Measurements from ENCODE around the gene IL18.
"Not testable (repeated sequence)": the region's sequence is repeated elsewhere in the genome, so short reads cannot be mapped to it uniquely, and the experiment has no call there.

The IL18 gene

DNA sequence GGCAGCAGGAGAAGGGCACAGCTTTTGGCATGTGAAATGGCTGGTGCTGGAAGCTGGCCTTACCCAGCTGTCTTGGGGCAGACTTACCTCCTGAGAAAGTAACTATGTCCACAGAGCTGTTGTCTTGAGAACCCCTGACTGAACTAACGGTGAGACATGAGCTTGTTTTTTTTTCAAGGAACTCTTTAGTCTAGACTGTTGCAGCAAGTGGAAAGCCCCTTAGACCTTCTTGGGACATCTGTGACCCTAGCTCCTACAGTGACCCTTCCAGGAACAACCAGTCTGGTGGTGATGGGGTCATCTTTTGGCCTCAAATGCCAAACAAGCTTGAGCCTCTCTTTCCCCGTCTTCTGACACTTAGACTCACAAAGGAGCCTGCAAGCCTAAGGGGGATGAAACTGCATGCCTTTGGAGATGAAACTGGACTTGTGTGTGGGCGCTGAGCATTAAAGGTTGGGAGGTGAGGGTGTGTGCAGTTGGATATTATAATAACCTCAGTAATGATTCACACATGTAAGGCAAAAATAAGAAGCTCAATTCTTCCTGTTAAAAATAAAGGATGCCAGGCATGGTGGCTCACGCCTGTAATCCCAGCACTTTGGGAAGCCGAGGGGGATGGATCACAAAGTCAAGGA lies 41.8 kb downstream of the IL18 start:
- no peak for DNase-seq (ENCODE audit: low read depth)

DNA sequence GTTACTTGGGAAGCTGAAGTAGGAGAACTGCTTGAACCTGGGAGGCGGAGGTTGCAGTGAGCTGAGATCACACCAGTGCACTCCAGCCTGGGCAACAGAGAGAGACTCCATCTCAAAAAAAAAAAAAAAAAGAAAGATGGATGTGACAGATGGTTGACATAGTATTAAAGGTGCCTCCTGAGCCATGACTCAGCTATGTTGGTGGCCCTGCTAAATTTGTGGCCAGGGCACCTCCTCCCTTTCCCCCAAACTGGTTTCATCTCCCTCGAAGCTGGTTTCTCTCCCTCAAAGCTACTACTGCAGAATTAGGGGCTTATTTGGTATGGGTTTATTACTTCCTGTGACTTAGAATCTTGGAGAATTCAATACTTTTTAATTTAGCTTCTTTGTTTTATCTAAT lies 45.7 kb downstream of the IL18 start:
- no peak for DNase-seq (ENCODE audit: low read depth)

DNA sequence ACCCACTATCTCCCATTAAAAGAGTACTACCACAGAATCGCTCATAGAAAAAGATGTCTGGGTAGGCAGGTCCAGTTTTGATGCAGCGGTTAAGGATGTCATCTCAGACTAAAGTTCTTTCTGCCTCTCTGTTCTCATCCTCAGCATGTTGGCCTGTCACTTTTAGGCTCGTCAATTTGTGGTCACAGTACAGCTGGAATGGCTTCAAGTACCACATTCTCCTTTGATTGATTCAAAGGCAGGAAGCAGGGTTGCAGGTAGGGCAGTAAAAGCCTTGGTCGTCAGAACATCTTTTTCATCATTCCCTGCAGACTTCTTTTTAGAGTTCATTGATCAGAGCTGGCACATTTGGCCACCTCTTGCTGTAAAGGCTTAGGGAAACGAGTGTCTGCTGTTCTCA lies 48.5 kb downstream of the IL18 start:
- DNase-seq (ENCODE audit: low read depth) = no peak

DNA sequence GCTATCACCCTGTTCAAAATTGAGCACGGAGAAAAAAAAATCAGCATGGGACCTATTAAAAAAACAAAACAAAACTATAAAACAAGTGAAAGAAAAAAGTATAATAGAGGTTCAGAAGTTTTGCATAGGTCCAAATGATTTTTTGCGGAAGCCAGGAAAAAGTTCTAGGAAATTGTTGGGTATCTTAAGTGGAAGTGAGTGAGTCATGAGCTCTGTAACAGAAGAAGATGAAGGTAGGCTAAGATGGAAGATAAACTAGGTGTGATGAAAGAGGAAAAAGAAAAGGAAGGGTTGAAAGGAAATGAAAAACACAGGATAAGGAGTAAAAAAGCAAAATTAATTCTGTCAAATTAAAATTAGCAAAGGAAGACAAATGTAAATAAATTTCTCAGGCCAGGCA lies 49.4 kb downstream of the IL18 start:
- no peak for DNase-seq (ENCODE audit: low read depth)

DNA sequence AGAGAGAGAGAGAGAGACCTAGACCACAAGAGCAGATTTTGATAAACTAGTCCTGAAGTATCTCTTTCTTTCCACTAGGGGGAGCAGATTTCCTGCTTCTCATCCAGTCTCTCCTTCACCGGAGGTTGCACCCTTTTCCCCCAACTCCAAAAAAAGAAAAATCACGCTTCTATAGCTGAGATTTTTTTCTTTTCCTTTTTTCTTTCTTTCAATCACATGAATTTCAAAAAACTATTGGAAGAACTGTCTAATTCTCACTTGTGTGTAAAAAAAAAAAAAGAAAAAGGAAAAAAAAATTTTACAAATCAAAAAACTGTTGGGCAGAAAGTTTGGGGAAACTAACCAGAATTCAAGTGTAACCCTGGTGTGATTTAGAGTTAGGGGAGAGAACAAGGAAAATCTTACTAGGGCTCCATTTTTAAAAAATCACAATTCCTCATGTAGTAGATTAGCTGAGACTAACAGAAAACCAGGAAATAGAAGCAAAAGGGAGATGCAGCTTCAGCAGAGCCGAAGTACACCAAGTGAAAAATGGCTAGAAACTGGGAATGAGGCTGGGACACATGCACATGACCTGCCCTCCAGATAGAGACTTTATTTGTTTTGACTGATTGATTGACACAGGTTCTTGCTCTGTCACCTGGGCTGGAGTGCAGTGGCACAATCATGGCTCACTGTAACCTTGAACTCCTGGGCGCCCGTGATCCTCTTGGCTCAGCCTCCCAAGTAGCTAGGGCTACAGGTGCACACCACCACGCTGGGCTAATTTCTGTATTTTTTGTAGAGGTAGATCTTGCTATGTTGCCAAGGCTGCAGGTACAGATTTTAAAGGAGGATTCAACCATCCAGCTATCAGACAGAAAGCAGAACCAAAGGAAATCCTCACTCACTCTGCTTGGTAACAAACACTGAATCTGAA lies 50.1 kb downstream of the IL18 start:
- DNase-seq (ENCODE audit: low read depth) = peak; percentile 75

DNA sequence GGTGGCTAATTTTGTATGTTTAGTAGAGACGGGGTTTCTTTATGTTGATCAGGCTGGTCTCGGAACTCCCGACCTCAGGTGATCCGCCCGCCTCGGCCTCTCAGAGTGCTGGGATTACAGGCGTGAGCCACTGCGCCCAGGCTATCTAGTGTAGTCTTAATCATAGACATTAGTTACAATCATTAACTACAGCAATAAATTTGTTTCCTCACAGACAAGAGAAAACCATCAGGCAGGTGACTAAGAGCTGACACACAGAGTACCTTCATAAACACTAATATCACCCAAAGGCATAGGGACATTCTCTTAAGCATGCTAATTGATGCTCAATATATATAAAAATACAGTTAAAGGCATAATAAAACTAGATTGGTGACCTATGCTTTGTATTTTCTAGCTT lies 57.8 kb downstream of the IL18 start:
- no peak for DNase-seq (ENCODE audit: low read depth)

DNA sequence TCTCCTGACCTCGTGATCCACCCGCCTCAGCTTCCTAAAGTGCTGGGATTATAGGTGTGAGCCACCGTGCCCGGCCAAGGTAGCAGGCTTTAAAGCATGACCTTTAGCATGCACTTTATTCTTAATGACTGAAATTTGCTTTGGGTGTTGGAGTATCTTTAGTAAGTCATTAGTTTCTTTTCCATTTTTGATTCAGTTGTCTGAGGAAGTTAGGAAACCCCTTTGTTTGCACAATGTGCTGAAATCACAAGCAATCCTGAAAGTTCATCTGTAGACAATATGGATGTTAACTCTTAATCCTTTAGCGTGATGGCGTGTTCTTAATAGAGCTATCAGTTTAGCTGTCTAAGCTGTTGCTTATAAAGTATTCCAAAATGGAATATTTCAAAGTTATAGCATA lies 60.4 kb downstream of the IL18 start:
- DNase-seq (ENCODE audit: low read depth) = no peak

DNA sequence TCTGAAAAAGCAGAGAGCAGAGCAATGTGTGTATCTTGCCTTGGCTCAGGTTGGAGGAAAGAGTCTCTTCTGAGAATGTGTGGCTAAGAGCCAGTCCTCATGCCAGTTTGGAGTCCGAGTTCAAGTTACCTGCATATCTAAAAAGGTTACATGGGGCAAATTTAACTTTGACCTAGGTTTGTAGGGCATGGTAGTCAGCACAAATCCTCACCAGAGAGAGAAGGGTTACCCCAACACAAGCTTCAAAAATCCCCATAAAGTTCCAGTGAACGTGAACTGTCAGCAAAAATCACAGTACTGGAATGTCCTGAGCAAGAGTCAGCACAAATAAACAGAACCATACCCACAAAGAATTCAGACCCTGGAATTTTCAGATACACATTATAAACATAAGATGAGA lies 63.4 kb downstream of the IL18 start:
- peak; percentile 70 for DNase-seq (ENCODE audit: low read depth)

DNA sequence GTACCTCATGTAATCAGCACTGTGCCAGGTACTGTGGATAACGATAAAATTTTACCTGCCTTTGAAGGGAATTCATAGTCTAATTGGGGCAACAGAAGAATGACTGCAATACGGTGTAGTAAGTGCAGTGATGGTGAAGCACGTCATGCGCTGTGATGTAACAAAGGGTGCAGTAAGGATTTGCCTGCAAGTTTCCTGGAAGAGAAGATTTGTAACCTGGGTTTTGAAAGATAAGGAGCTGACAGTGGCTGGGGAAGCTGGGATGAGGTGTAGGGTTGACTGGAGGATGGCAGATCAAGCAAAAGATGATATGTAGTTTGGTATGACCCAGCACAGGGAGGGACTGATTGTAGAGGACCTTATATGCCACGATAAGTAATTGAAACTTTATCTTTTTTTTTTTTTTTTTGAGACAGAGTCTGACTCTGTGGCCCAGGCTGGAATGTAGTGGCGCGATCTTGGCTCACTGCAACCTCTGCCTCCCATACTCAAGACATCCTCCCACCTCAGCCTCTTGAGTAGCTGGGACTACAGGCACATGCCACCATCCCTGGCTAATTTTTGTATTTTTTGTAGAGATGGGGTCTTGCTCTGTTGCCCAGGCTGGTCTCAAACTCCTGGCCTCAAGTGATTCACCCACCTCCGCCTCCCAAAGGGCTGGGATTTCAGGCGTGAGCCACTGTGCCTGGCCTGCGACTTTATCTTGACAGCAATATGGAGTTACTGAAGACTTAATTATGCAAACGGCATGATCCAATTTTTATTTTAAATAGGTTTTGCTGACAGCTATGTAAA lies 66.0 kb downstream of the IL18 start:
- DNase-seq (ENCODE audit: low read depth) = no peak

DNA sequence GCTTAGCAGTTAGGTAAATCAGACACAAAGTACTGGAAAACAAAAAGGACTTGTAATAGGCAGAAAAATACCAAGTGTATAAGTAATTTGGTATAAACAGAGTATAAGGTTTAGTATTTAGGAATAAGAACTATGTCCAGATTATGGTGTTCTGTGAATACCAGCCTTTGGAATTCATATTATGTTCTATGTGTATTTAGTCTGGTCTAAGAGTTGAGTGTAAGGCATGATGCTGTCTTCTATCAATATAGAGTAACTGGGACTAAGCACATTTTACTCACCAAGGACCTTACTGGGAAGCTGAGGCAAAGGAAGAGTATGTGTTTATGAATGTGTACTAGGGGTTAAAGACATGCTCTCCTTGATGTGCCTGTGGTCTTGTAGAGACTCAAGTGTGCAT lies 67.7 kb downstream of the IL18 start:
- DNase-seq (ENCODE audit: low read depth) = peak; percentile 30

DNA sequence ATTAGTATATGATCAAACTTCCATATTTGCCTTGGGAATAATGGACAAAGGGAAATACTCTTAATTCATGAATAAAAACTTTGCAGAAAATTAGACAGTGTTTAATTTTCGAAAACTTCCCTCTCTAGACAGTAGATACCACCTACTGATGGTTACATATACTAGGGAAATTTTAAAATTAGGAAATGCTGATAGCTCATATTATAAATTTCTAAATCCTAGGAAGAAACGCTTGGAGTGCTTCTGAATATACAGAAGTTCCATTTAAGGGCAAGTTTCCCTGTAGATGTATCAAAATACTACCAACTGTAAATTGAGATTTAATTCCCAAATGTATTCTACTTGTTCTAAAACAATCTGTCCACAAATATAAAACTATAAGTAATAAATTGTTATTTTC lies 68.6 kb downstream of the IL18 start:
- not testable (repeated sequence) for DNase-seq (ENCODE audit: low read depth)

All from EH (cell line).